GM23338 (cell line): ENCODE measurements around the gene CBLIF. TPM values are rescaled to one million over a fixed set of nuclear protein-coding genes. Genes with fewer than 3 reads are reported as not detected.

Experiments
- ATAC-seq: fragments of 200-7000 bp; cut with Tn5 transposase; 3 replicates; pipeline ENCODE4 v1.9.1; 2020
- DNase-seq: peaks from one replicate; pipeline ENCODE4 v3.0.0-alpha.2; 2015; ENCODE audit warnings: low spot score
- H2AFZ ChIP-seq: fragments of 200-600 bp; sonication (generic); 2 replicates; pipeline ENCODE4 v1.8.0; 2016; ENCODE audit warnings: antibody characterized with exemption, mild to moderate bottlenecking, moderate library complexity
- H3F3A ChIP-seq: fragments of 200-600 bp; sonication (generic); replicated peaks from 2 replicates; pipeline ENCODE4 v1.8.0; 2017; ENCODE audit warnings: antibody characterized with exemption, mixed run types, low read depth
- H3K27ac ChIP-seq: fragments of 200-600 bp; sonication (generic); 2 replicates; pipeline ENCODE4 v1.6.1; 2016; ENCODE audit warnings: low read depth
- H3K27me3 ChIP-seq: fragments of 200-600 bp; sonication (generic); 2 replicates; pipeline ENCODE4 v1.8.0; 2016; ENCODE audit warnings: mild to moderate bottlenecking, mixed run types, moderate library complexity; ENCODE audit not compliant: insufficient read depth
- H3K36me3 ChIP-seq: fragments of 200-600 bp; sonication (generic); 2 replicates; pipeline ENCODE4 v1.8.0; 2016; ENCODE audit warnings: mild to moderate bottlenecking; ENCODE audit not compliant: insufficient read depth
- H3K4me1 ChIP-seq: fragments of 200-600 bp; sonication (generic); 2 replicates; pipeline ENCODE4 v1.8.0; 2016; ENCODE audit warnings: mild to moderate bottlenecking, moderate library complexity; ENCODE audit not compliant: insufficient read depth
- H3K4me2 ChIP-seq: fragments of 200-600 bp; sonication (generic); 2 replicates; pipeline ENCODE4 v1.7.1; 2017; ENCODE audit warnings: mixed run types
- H3K4me3 ChIP-seq: fragments of 200-600 bp; sonication (generic); 2 replicates; pipeline ENCODE4 v1.6.1; 2016; ENCODE audit warnings: mixed run types
- H3K79me2 ChIP-seq: fragments of 200-600 bp; sonication (generic); replicated peaks from 2 replicates; pipeline ENCODE4 v1.8.0; 2017; ENCODE audit warnings: mild to moderate bottlenecking; ENCODE audit not compliant: insufficient read depth
- H3K9me2 ChIP-seq: fragments of 200-600 bp; sonication (generic); 2 replicates; pipeline ENCODE4 v1.8.0; 2017; ENCODE audit not compliant: insufficient read depth
- H4K20me1 ChIP-seq: fragments of 200-600 bp; sonication (generic); replicated peaks from 2 replicates; pipeline ENCODE4 v1.8.0; 2017; ENCODE audit warnings: mild to moderate bottlenecking; ENCODE audit not compliant: insufficient read depth
- H3K27ac Mint-ChIP-seq: 2 replicates; pipeline ENCODE4 v1.8.0; 2020; ENCODE audit warnings: inconsistent platforms, mild to moderate bottlenecking, moderate library complexity, mixed read lengths
- H3K27me3 Mint-ChIP-seq: 3 replicates; pipeline ENCODE4 v1.8.0; 2022; ENCODE audit warnings: low read depth, mild to moderate bottlenecking, moderate library complexity, mixed read lengths, inconsistent platforms; ENCODE audit not compliant: insufficient read depth, poor library complexity
- H3K36me3 Mint-ChIP-seq: 3 replicates; pipeline ENCODE4 v1.8.0; 2021; ENCODE audit warnings: low read depth, mild to moderate bottlenecking, inconsistent platforms, moderate library complexity, mixed read lengths
- H3K4me1 Mint-ChIP-seq: 3 replicates; pipeline ENCODE4 v1.8.0; 2020; ENCODE audit warnings: mild to moderate bottlenecking, inconsistent platforms, mixed read lengths
- H3K4me3 Mint-ChIP-seq: 3 replicates; pipeline ENCODE4 v1.8.0; 2021; ENCODE audit warnings: moderate library complexity, mild to moderate bottlenecking, inconsistent platforms, mixed read lengths
- H3K9me3 Mint-ChIP-seq: 3 replicates; pipeline ENCODE4 v1.8.0; 2020; ENCODE audit warnings: moderate library complexity, mild to moderate bottlenecking, inconsistent platforms, mixed read lengths
- CREB1 ChIP-seq: fragments of 250-450 bp; sonication (Bioruptor Pico); IDR thresholded peaks from 2 replicates; pipeline ENCODE4 v1.5.0; 2020; ENCODE audit warnings: low read depth, mild to moderate bottlenecking, moderate library complexity
- ETS1 ChIP-seq: IDR thresholded peaks from 2 replicates; pipeline ENCODE4 v1.6.1; 2016; ENCODE audit warnings: antibody characterized with exemption
- EZH2 ChIP-seq: fragments of 200-600 bp; sonication (generic); IDR thresholded peaks from one replicate; pipeline ENCODE4 v1.8.0; 2017; ENCODE audit warnings: antibody characterized with exemption, mild to moderate bottlenecking, low read depth; ENCODE audit not compliant: unreplicated experiment
- EZH2phosphoT487 ChIP-seq: fragments of 200-600 bp; sonication (generic); IDR thresholded peaks from one replicate; pipeline ENCODE4 v1.8.1; 2018; ENCODE audit warnings: antibody characterized with exemption; ENCODE audit not compliant: unreplicated experiment
- JUNB ChIP-seq: IDR thresholded peaks from one replicate; pipeline ENCODE4 v1.6.1; 2016; ENCODE audit warnings: antibody characterized with exemption; ENCODE audit not compliant: unreplicated experiment
- POLR2AphosphoS5 ChIP-seq: IDR thresholded peaks from 2 replicates; pipeline ENCODE4 v1.6.1; 2016; ENCODE audit warnings: antibody characterized with exemption, low read depth
- STAT1 ChIP-seq: IDR thresholded peaks from one replicate; pipeline ENCODE4 v1.6.1; 2016; ENCODE audit warnings: antibody characterized with exemption; ENCODE audit not compliant: unreplicated experiment
- ZNF114 ChIP-seq: fragments of 250-450 bp; sonication (Bioruptor Pico); IDR thresholded peaks from 2 replicates; pipeline ENCODE4 v1.5.0; 2020; ENCODE audit warnings: mild to moderate bottlenecking, moderate library complexity
- polyA plus RNA-seq: library from polyadenylated mRNA; unstranded; fragments of >200 nt; fragmentation: Nextera tagmentation; extraction: Ambion mirVana; gene quantifications from 2 replicates; pipeline ENCODE4 v1.2.1, GENCODE V29; 2016
- total RNA-seq: library from RNA; depleted of rRNA; stranded (reverse); fragments of >200 nt; shearing (Covaris generic); gene quantifications from 2 replicates; pipeline ENCODE4 v1.2.3, GENCODE V29; 2014
- TF ChIP-seq, protein P1 (sequence below): IDR thresholded peaks from one replicate; pipeline ENCODE4 v1.6.1; 2018; ENCODE audit warnings: antibody characterized with exemption; ENCODE audit not compliant: unreplicated experiment
- TF ChIP-seq, protein P2 (sequence below), 2 experiments: fragments of 200-600 bp in 1 of 2; sonication (generic) in 1 of 2; conservative IDR thresholded peaks; 2 replicates each; pipeline versions ENCODE4 v1.5.1 to v1.6.1; 2016 to 2017; ENCODE audit warnings: antibody characterized with exemption in 2 of 2, low read depth in 2 of 2, mild to moderate bottlenecking in 2 of 2, moderate library complexity in 1 of 2

CBLIF gene
- total and polyA plus RNA-seq, 2 experiments from 2014 or later, result not detected

- peaks cover 25% of the 10 kb centered on the region for H3K9me3 Mint-ChIP-seq
- no peak overlapping the region for H3K4me3 Mint-ChIP-seq
- no peaks in the 10 kb centered on the region for H3F3A ChIP-seq
These were observed 38.3 kb upstream of the CBLIF start for GRCh38 chr11:59883597-59883996.

GRCh38 chr11:59879567-59879966 lies 34.3 kb upstream of the CBLIF start:
- H3K9me2 ChIP-seq, result peaks cover 10% of the 10 kb centered on the region
- H3K4me3 ChIP-seq, result no peak overlapping the region
- Mint-ChIP-seq H3K27ac (no peak overlapping the region), H3K9me3 (no peaks in the 10 kb centered on the region), H3K27me3 (peaks cover 1% of the 10 kb centered on the region), H3K4me3 (no peak overlapping the region), H3K36me3 (no peaks in the 10 kb centered on the region), H3K4me1 (peaks cover 16% of the 10 kb centered on the region)
- DNase-seq, result no peak
- H2AFZ ChIP-seq, result no peak overlapping the region
- no peaks in the 10 kb centered on the region for H3K79me2 ChIP-seq
- H3K36me3 ChIP-seq, result no peaks in the 10 kb centered on the region
- H3K27me3 ChIP-seq, result no peaks in the 10 kb centered on the region
- H3K4me1 ChIP-seq, result peaks cover 13% of the 10 kb centered on the region
- no peak for ATAC-seq
- H4K20me1 ChIP-seq, result no peaks in the 10 kb centered on the region
- no peaks in the 10 kb centered on the region for H3F3A ChIP-seq
- H3K27ac ChIP-seq, result no peak overlapping the region
- no peak overlapping the region for H3K4me2 ChIP-seq
- no peak for TF ChIP-seq EZH2phosphoT487
- TF ChIP-seq ETS1, result no peak
- TF ChIP-seq EZH2, result no peak
- no peak for TF ChIP-seq STAT1
- no peak for TF ChIP-seq CREB1
- TF ChIP-seq, protein P1, sequence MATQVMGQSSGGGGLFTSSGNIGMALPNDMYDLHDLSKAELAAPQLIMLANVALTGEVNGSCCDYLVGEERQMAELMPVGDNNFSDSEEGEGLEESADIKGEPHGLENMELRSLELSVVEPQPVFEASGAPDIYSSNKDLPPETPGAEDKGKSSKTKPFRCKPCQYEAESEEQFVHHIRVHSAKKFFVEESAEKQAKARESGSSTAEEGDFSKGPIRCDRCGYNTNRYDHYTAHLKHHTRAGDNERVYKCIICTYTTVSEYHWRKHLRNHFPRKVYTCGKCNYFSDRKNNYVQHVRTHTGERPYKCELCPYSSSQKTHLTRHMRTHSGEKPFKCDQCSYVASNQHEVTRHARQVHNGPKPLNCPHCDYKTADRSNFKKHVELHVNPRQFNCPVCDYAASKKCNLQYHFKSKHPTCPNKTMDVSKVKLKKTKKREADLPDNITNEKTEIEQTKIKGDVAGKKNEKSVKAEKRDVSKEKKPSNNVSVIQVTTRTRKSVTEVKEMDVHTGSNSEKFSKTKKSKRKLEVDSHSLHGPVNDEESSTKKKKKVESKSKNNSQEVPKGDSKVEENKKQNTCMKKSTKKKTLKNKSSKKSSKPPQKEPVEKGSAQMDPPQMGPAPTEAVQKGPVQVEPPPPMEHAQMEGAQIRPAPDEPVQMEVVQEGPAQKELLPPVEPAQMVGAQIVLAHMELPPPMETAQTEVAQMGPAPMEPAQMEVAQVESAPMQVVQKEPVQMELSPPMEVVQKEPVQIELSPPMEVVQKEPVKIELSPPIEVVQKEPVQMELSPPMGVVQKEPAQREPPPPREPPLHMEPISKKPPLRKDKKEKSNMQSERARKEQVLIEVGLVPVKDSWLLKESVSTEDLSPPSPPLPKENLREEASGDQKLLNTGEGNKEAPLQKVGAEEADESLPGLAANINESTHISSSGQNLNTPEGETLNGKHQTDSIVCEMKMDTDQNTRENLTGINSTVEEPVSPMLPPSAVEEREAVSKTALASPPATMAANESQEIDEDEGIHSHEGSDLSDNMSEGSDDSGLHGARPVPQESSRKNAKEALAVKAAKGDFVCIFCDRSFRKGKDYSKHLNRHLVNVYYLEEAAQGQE, result no peak
- no peak for TF ChIP-seq POLR2AphosphoS5
- TF ChIP-seq JUNB, result no peak
- no peak for TF ChIP-seq ZNF114 (CRISPR knock-in tag)
- TF ChIP-seq, protein P2, sequence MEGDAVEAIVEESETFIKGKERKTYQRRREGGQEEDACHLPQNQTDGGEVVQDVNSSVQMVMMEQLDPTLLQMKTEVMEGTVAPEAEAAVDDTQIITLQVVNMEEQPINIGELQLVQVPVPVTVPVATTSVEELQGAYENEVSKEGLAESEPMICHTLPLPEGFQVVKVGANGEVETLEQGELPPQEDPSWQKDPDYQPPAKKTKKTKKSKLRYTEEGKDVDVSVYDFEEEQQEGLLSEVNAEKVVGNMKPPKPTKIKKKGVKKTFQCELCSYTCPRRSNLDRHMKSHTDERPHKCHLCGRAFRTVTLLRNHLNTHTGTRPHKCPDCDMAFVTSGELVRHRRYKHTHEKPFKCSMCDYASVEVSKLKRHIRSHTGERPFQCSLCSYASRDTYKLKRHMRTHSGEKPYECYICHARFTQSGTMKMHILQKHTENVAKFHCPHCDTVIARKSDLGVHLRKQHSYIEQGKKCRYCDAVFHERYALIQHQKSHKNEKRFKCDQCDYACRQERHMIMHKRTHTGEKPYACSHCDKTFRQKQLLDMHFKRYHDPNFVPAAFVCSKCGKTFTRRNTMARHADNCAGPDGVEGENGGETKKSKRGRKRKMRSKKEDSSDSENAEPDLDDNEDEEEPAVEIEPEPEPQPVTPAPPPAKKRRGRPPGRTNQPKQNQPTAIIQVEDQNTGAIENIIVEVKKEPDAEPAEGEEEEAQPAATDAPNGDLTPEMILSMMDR (conservative IDR thresholded peaks at IDR 0.05; ENCODE audit: low read depth in 2 of 2), result no peak

More at GRCh38 chr11:59883597-59883996, 38.3 kb upstream of the CBLIF start:
- Histone ChIP-seq H3K27me3 (no peaks in the 10 kb centered on the region), H3K36me3 (0 out of 2 replicates have a peak, but pooled peaks cover 5% of the 10 kb centered on the region), H3K4me1 (no peaks in the 10 kb centered on the region), H3K4me2 (no peak overlapping the region), H2AFZ (no peak overlapping the region), H3K27ac (no peak overlapping the region), H4K20me1 (no peaks in the 10 kb centered on the region), H3K9me2 (no peaks in the 10 kb centered on the region), H3K4me3 (no peak overlapping the region), H3K79me2 (no peaks in the 10 kb centered on the region)
- Mint-ChIP-seq H3K27me3 (peaks cover 2% of the 10 kb centered on the region), H3K36me3 (peaks cover 13% of the 10 kb centered on the region; the same call in 2 of the 3 replicates), H3K4me1 (no peaks in the 10 kb centered on the region; the same call in 1 of the 3 replicates), H3K27ac (no peak overlapping the region)
- DNase-seq, result no peak
- ATAC-seq, result no peak
- TF ChIP-seq, protein P1, result no peak
- TF ChIP-seq POLR2AphosphoS5 (no peak), STAT1 (no peak)
